Uterus (tissue), 4 donors: ENCODE data around the gene COPS7A. TPM values are rescaled to one million over a fixed set of nuclear protein-coding genes. Genes with fewer than 3 reads are reported as not detected.
"Not testable (repeated sequence)": the region's sequence is repeated elsewhere in the genome, so short reads cannot be mapped to it uniquely, and the experiment has no call there.

Source experiments
- DNase-seq, 2 donors: peaks; one replicate each; pipeline ENCODE4 v3.0.0-alpha.2; 2019 to 2020
- H3K27ac ChIP-seq, 2 donors: fragments of 200-600 bp; sonication (generic); 1 replicate in 1 of 2; 2 replicates in 1 of 2; pipeline ENCODE4 v1.5.1; 2016 to 2018
- H3K27me3 ChIP-seq, 2 donors: fragments of 200-600 bp; sonication (generic); one replicate each; pipeline ENCODE4 v1.5.1; 2018 to 2019; ENCODE audit warnings: control low read depth in 1 of 2
- H3K36me3 ChIP-seq, 2 donors: fragments of 200-600 bp; sonication (generic); one replicate each; pipeline ENCODE4 v1.5.1; 2019; ENCODE audit warnings: control low read depth in 1 of 2
- H3K4me1 ChIP-seq, 2 donors: fragments of 200-600 bp; sonication (generic); one replicate each; pipeline ENCODE4 v1.5.1; 2018 to 2019; ENCODE audit warnings: control low read depth in 1 of 2
- H3K4me3 ChIP-seq, 2 donors: fragments of 200-600 bp; sonication (generic); 1 replicate in 1 of 2; 2 replicates in 1 of 2; pipeline ENCODE4 v1.5.1; 2018 to 2019; ENCODE audit warnings: mild to moderate bottlenecking in 1 of 2
- H3K9me3 ChIP-seq, 2 donors: fragments of 200-600 bp; sonication (generic); one replicate each; pipeline ENCODE4 v1.5.1; 2019; ENCODE audit warnings: control low read depth in 1 of 2
- CTCF ChIP-seq, 4 experiments: fragments of 200-600 bp in 2 of 4; fragments of 450-650 bp in 2 of 4; sonication (generic) in 2 of 4; IDR thresholded peaks; one replicate each; pipeline ENCODE4 v1.5.1; 2016 to 2019; ENCODE audit warnings: antibody characterized with exemption in 4 of 4, mild to moderate bottlenecking in 2 of 4, moderate library complexity in 1 of 4
- POLR2A ChIP-seq, 2 donors: fragments of 450-650 bp; IDR thresholded peaks; one replicate each; pipeline ENCODE4 v1.6.1; 2016; ENCODE audit warnings: antibody characterized with exemption in 2 of 2, mild to moderate bottlenecking in 1 of 2, moderate library complexity in 1 of 2
- intact Hi-C: fragments of 100-400 bp; cut with DNase I; formaldehyde crosslinking; loops from one replicate; pipeline ENCODE4 v1.15.1; 2023; ENCODE audit warnings: low total_unique reads
- total RNA-seq, 4 donors: library from RNA; depleted of rRNA in 3 of 4; stranded (reverse); fragments of >200 nt in 3 of 4; gene quantifications; one replicate each; pipeline versions ENCODE4 v1.1.0 to v1.2.4, GENCODE V29; 2014 to 2023
- donor health status: DM: yes; HTN: yes; CAD: no.

Gene COPS7A
- total RNA-seq, 4 donors from 2014 or later = 35.6 to 50.3 (median 37.7) TPM

DNA sequence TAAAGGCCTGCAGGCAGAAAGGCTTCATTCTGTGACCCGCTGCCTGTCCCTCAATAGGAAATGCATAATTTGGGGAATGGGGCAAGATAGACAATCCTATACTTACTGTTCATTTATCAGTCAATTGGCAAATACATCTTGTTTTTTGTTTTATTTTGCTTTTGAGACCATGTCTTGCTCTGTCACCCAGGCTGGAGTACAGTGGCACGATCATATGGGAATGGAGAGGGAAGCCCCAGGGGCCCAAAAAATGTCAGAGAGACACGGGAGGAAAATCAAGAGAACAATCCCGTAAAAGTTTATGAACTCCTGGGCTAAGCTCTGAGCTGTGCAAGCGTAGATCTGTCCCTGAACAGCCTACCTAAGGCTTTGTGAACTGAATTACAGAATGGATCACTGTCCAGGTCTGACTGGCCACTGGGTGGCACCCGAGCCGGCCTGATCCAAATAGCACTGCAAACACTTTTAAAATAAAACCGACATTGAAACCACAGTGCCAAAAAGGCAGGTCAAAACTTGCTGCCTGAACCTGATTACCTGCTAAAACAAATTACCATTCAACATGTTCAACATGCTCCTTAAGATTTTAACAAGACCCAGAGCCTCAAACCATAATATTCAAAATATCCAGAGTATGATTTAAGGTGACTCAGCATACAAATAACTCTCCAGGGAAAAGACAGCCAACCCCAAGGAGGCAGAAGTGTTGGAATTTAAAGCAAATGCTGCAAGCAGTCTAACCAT, 11.8 kb downstream of the COPS7A start:
- Histone ChIP-seq H3K4me1 (no peaks in the 10 kb centered on the region), H3K27me3 (no peaks in the 10 kb centered on the region), H3K4me3 (no peak overlapping the region), H3K27ac (peak overlapping the region in 1 of 2 donors; percentile 7), H3K36me3 (no peaks in the 10 kb centered on the region), H3K9me3 (no peaks in the 10 kb centered on the region)
- peak; percentile 63 to 66 for DNase-seq
- TF ChIP-seq CTCF (IDR thresholded peaks at IDR 0.05) (peak; percentile 62 to 79 (median 77)), POLR2A (IDR thresholded peaks at IDR 0.05) (no peak)
- intact Hi-C loops = no loop called here

- Histone ChIP-seq H3K27ac (no peak overlapping the region), H3K4me3 (no peak overlapping the region), H3K36me3 (no peaks in the 10 kb centered on the region), H3K4me1 (no peaks in the 10 kb centered on the region), H3K9me3 (no peaks in the 10 kb centered on the region), H3K27me3 (no peaks in the 10 kb centered on the region)
- intact Hi-C loops = no loop called here
- TF ChIP-seq POLR2A (IDR thresholded peaks at IDR 0.05) = no peak
- no peak for TF ChIP-seq CTCF (IDR thresholded peaks at IDR 0.05)
- no peak for DNase-seq
These were observed 12.9 kb downstream of the COPS7A start for GRCh38 chr12:6736754-6737153.

- H3K36me3 ChIP-seq, intact Hi-C loops, H3K4me3 ChIP-seq, H3K27me3 ChIP-seq, H3K27ac ChIP-seq, H3K4me1 ChIP-seq, DNase-seq, H3K9me3 ChIP-seq: not testable (repeated sequence)
These were observed 18.2 kb downstream of the COPS7A start for GRCh38 chr12:6742080-6742479.

DNA sequence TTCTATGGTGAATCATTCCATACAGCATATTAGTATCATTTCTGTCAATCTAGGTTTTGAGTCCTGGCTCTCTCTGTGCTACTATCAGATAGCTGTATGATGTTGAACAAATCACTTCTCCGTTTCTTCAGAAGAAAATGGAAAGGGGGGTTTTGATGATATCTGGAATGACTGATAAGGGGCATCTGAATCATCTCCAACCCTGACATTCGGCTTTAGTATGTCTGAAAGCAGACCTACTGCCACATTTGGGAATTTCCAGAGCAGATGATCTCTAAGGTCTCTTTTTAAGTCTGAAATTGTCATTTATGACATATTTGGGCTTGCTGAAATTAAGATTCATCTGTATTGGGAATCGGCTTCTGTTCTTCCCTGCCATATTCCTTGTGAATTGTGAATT, 19.0 kb downstream of the COPS7A start:
- no peaks in the 10 kb centered on the region for H3K4me1 ChIP-seq
- H3K27ac ChIP-seq = no peak overlapping the region
- no peaks in the 10 kb centered on the region for H3K27me3 ChIP-seq
- no peaks in the 10 kb centered on the region for H3K36me3 ChIP-seq
- no peak for DNase-seq
- no peak overlapping the region for H3K4me3 ChIP-seq
- H3K9me3 ChIP-seq = no peaks in the 10 kb centered on the region
- TF ChIP-seq POLR2A (IDR thresholded peaks at IDR 0.05) (no peak), CTCF (IDR thresholded peaks at IDR 0.05) (no peak)
- intact Hi-C loops = no loop called here

DNA sequence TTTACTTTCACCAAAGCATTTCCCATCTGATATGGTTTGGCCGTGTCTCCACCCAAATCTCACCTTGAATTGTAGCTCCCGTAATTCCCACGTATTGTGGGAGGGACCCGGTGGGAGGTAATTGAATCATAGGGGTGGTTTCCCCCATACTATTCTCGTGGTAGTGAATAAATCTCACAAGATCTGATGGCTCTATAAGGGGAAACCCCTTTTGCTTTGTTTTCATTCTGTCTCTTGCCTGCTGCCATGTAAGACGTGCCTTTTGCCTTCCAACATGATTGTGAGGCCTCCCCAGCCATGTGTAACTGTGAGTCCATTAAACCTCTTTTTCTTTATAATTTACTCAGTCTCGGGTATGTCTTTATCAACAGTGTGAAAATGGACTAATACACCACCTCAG, 19.5 kb downstream of the COPS7A start:
- H3K27ac ChIP-seq, H3K9me3 ChIP-seq, DNase-seq, intact Hi-C loops, H3K27me3 ChIP-seq, H3K4me3 ChIP-seq, H3K36me3 ChIP-seq, H3K4me1 ChIP-seq: not testable (repeated sequence)

DNA sequence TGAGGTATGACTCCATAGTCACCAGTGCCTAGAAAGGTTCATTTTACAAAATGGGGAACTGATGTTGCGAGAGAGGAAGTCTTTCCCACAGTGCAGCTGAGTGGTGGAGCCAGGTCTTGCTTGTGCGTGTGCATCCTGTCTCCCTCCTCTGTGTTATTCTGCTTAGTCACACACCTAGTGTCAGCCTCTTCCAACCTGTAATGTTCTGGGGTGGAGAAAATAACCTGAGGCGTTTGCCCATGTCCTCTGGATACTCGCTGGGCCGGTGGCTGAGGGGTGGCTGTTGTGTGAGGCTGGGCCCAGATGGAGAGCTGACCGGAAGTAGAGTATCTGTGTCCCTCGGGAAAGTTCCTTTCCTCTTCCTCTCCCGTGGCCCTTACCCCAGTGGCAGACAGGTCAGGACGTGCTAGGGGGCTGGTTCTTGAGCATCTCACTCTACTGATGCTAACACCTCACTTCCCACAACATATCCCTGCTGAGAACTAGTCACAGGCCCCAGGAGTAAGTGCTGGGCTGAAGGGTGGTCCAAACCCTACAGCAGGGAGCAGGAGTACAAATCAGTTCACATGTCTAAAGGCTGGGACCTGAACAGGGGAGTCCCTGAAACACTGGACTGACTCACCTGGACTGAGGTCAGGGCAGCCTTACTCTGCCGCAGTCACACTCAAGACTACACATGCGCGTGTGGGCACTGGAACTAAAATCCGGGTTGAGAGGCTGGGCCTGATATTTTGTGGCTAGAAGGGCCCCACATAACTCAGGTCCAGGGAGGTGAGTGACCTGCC, 22.1 kb downstream of the COPS7A start:
- intact Hi-C loops = no loop called here
- DNase-seq = no peak

More for the DNA sequence above, 22.1 kb downstream of the COPS7A start:
- H3K27me3 ChIP-seq = no peaks in the 10 kb centered on the region
- H3K9me3 ChIP-seq = no peaks in the 10 kb centered on the region
- H3K27ac ChIP-seq = no peak overlapping the region
- H3K36me3 ChIP-seq = no peaks in the 10 kb centered on the region
- H3K4me1 ChIP-seq = no peaks in the 10 kb centered on the region
- TF ChIP-seq CTCF (IDR thresholded peaks at IDR 0.05) = no peak
- no peak for TF ChIP-seq POLR2A (IDR thresholded peaks at IDR 0.05)
- H3K4me3 ChIP-seq = no peak overlapping the region
